IMR-90 (cell line): ENCODE measurements around the gene ENDOU. TPM values are rescaled to one million over a fixed set of nuclear protein-coding genes. Genes with fewer than 3 reads are reported as not detected.

Experiments used
- ATAC-seq: fragments of 200-7000 bp; cut with Tn5 transposase; 2 replicates; pipeline ENCODE4 v1.9.1; 2020; ENCODE audit warnings: low read depth, mild to moderate bottlenecking, moderate library complexity
- BruUV-seq: library from RNA; stranded (reverse); fragments of 400-500 nt; replicated peaks from 2 replicates; lab custom pipeline; 2021; lab: Mats Ljungman, UMichigan
- CTCF ChIA-PET: fragments of 300-600 bp; formaldehyde crosslinking; extraction: SDS; loops from one replicate; lab custom pipeline; 2021; ENCODE audit warnings: antibody characterized with exemption; lab: Yijun Ruan, JAX
- POLR2A ChIA-PET: fragments of 300-600 bp; sonication (Branson Sonifier 250); formaldehyde crosslinking; loops from one replicate; lab custom pipeline; 2022; ENCODE audit warnings: antibody characterized with exemption; ENCODE audit not compliant: unreplicated experiment; lab: Charles Lee
- DNase-seq: peaks from one replicate; pipeline ENCODE4 v3.0.0; 2013
- H2AFZ ChIP-seq: replicated peaks from 2 replicates; pipeline ENCODE3; 2013; ENCODE audit warnings: low read length, mild to moderate bottlenecking; ENCODE audit not compliant: poor library complexity
- H2AK5ac ChIP-seq: 2 replicates; pipeline ENCODE4 v1.6.1; 2013; ENCODE audit warnings: low read depth, low read length, inconsistent platforms
- H2AK9ac ChIP-seq: replicated peaks from 2 replicates; pipeline ENCODE3; 2013; ENCODE audit warnings: mild to moderate bottlenecking, low read depth, low read length, moderate library complexity; ENCODE audit not compliant: poor library complexity
- H2BK120ac ChIP-seq: 2 replicates; pipeline ENCODE4 v1.6.1; 2013; ENCODE audit warnings: low read depth, low read length, inconsistent platforms
- H2BK15ac ChIP-seq: 3 replicates; pipeline ENCODE4 v1.6.1; 2013; ENCODE audit warnings: low read depth, low read length, inconsistent platforms
- H2BK20ac ChIP-seq: 2 replicates; pipeline ENCODE4 v1.6.1; 2013; ENCODE audit warnings: low read depth, mild to moderate bottlenecking, inconsistent platforms, low read length, moderate library complexity
- H2BK5ac ChIP-seq: 2 replicates; pipeline ENCODE4 v1.6.1; 2013; ENCODE audit warnings: mild to moderate bottlenecking, low read depth, low read length, inconsistent platforms; ENCODE audit not compliant: poor library complexity, severe bottlenecking
- H3K14ac ChIP-seq: replicated peaks from 2 replicates; pipeline ENCODE4 v1.6.1; 2013; ENCODE audit warnings: low read depth, low read length, inconsistent platforms
- H3K18ac ChIP-seq: 2 replicates; pipeline ENCODE4 v1.6.1; 2013; ENCODE audit warnings: low read depth, low read length, control low read depth
- H3K23ac ChIP-seq: 2 replicates; pipeline ENCODE4 v1.6.1; 2013; ENCODE audit warnings: low read depth, low read length, inconsistent platforms
- H3K27ac ChIP-seq: 2 replicates; pipeline ENCODE4 v1.5.1; 2013; ENCODE audit warnings: mild to moderate bottlenecking, control low read depth, low read length; ENCODE audit not compliant: insufficient read depth
- H3K27me3 ChIP-seq: 2 replicates; pipeline ENCODE4 v1.6.1; 2013; ENCODE audit warnings: low read length; ENCODE audit not compliant: control insufficient read depth, insufficient read depth
- H3K36me3 ChIP-seq: 2 replicates; pipeline ENCODE4 v1.6.1; 2013; ENCODE audit warnings: low read length, mixed read lengths; ENCODE audit not compliant: control insufficient read depth, insufficient read depth
- H3K4ac ChIP-seq: 2 replicates; pipeline ENCODE4 v1.6.1; 2013; ENCODE audit warnings: low read depth, low read length, inconsistent platforms
- H3K4me1 ChIP-seq: 2 replicates; pipeline ENCODE4 v1.6.1; 2013; ENCODE audit warnings: low read length, mixed read lengths; ENCODE audit not compliant: control insufficient read depth, insufficient read depth
- H3K4me2 ChIP-seq: 2 replicates; pipeline ENCODE4 v1.6.1; 2013; ENCODE audit warnings: low read depth, mild to moderate bottlenecking, control low read depth, low read length, moderate library complexity
- H3K4me3 ChIP-seq: 2 replicates; pipeline ENCODE4 v1.5.1; 2013; ENCODE audit warnings: low read depth, mild to moderate bottlenecking, control low read depth, low read length, moderate library complexity; ENCODE audit not compliant: insufficient read depth
- H3K56ac ChIP-seq: 2 replicates; pipeline ENCODE4 v1.6.1; 2013; ENCODE audit warnings: low read length, inconsistent platforms; ENCODE audit not compliant: insufficient read depth; ENCODE audit errors: extremely low read depth
- H3K79me1 ChIP-seq, 2 experiments: 2 replicates each; pipeline ENCODE4 v1.6.1; 2013; ENCODE audit warnings: low read length in 2 of 2, inconsistent platforms in 1 of 2, low read depth in 1 of 2
- H3K9ac ChIP-seq: 2 replicates; pipeline ENCODE4 v1.6.1; 2013; ENCODE audit warnings: low read depth, low read length, control low read depth
- H3K9me1 ChIP-seq: 2 replicates; pipeline ENCODE4 v1.6.1; 2013; ENCODE audit warnings: low read length, inconsistent platforms; ENCODE audit not compliant: insufficient read depth
- H3K9me3 ChIP-seq: 2 replicates; pipeline ENCODE4 v1.6.1; 2013; ENCODE audit warnings: low read length; ENCODE audit not compliant: control insufficient read depth, insufficient read depth
- H4K20me1 ChIP-seq: 2 replicates; pipeline ENCODE4 v1.6.1; 2013; ENCODE audit warnings: low read length, inconsistent platforms; ENCODE audit not compliant: insufficient read depth
- H4K5ac ChIP-seq: 2 replicates; pipeline ENCODE4 v1.6.1; 2013; ENCODE audit warnings: mild to moderate bottlenecking, low read depth, low read length, control low read depth
- H4K8ac ChIP-seq, 2 experiments: 2 replicates each; pipeline ENCODE4 v1.6.1; 2013; ENCODE audit warnings: low read depth in 2 of 2, low read length in 2 of 2, control low read depth in 1 of 2, inconsistent platforms in 1 of 2
- H4K91ac ChIP-seq: 2 replicates; pipeline ENCODE4 v1.6.1; 2013; ENCODE audit warnings: low read depth, low read length, inconsistent platforms; ENCODE audit not compliant: insufficient read depth
- MXI1 ChIP-seq: IDR thresholded peaks from 2 replicates; pipeline ENCODE4 v1.6.1; 2012; ENCODE audit warnings: low read depth, mild to moderate bottlenecking, low read length, moderate library complexity, borderline replicate concordance
- RAD21 ChIP-seq: IDR thresholded peaks from 2 replicates; pipeline ENCODE4 v1.6.1; 2012; ENCODE audit warnings: low read length, improper control_type of control experiment
- WGBS, 2 experiments: methylation state at CpG; one replicate each; pipeline versions ENCODE4 v1.1.5 to v1.1.7; 2013; ENCODE audit warnings: missing lambda C conversion rate in 2 of 2; ENCODE audit not compliant: insufficient read length in 1 of 2; ENCODE audit errors: extremely low coverage in 2 of 2; 5-methylcytosine and 5-hydroxymethylcytosine counted together
- dilution Hi-C: fragments of 300-500 bp; cut with HindIII; formaldehyde crosslinking; loops from one replicate; pipeline ENCODE4 v1.14.3; 2018; ENCODE audit warnings: low sequenced_read_pairs; ENCODE audit not compliant: unreplicated experiment
- in situ Hi-C: fragments of 300-500 bp; cut with MboI; formaldehyde crosslinking; loops from 3 replicates; pipeline ENCODE4 v1.14.3; 2019; ENCODE audit warnings: low sequenced_read_pairs, inconsistent platforms, mixed read lengths
- intact Hi-C: fragments of 100-400 bp; cut with micrococcal nuclease; formaldehyde crosslinking; loops from 2 replicates; pipeline ENCODE4 v1.10.0; 2022
- polyA plus RNA-seq, 3 experiments: library from polyadenylated mRNA; depleted of rRNA; stranded (reverse); fragments of >200 nt; gene quantifications; 2 replicates each; pipeline ENCODE4 v1.2.3, GENCODE V29; 2012; ENCODE audit warnings: low replicate concordance in 1 of 3
- total RNA-seq: library from RNA; depleted of rRNA; stranded (reverse); fragments of >200 nt; gene quantifications from 2 replicates; pipeline ENCODE4 v1.2.3, GENCODE V29; 2012

ENDOU gene
- total and polyA plus RNA-seq, 2 of the 4 experiments (the other 2 are of a cell fraction) = under 0.01 to 0.09 TPM

DNA sequence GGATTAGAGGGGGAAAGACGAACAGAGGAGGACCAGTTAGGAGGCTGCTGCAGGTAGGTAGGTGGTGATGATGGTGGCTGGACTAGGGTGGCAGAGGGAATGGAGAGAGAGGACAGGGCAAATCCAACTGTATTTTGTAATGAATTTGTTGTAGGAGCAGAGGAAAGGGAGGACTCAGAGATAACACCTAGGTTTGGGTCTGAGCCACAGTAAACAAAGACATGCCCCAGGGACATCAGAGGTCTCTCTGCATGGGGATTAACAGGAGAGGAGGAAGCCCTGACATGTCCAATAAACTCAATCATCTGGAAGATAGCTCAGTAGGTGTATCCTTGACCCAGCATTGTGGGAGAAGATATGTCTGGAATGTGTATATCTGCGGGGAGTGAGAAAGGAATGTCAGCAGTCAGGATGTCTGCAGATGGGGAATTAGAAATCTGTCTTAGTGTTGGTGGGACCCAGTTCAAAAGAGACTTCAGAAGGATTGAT, 43.1 kb upstream of the ENDOU start:
- H2AFZ ChIP-seq = no peak overlapping the region
- TF ChIP-seq MXI1 (no peak), RAD21 (no peak)
- H3K4me2 ChIP-seq = peak overlapping the region; percentile 18; the same call in 1 of the 2 replicates
- DNase-seq = peak; percentile 25
- H4K8ac ChIP-seq = no peak overlapping the region
- H4K91ac ChIP-seq = no peak overlapping the region
- H4K5ac ChIP-seq = no peak overlapping the region
- H3K9me1 ChIP-seq = no peaks in the 10 kb centered on the region
- no TSS peak for BruUV-seq
- H3K4me3 ChIP-seq = no peak overlapping the region
- H3K79me1 ChIP-seq = no peaks in the 10 kb centered on the region
- H3K18ac ChIP-seq = 0 out of 2 replicates have a peak overlapping the region, but pooled peaks have one; percentile 9
- no peak overlapping the region for H2BK15ac ChIP-seq
- 0 out of 2 replicates have a peak overlapping the region, but pooled peaks have one; percentile 49 for H3K14ac ChIP-seq
- no peak overlapping the region for H3K27ac ChIP-seq
- no peaks in the 10 kb centered on the region for H4K20me1 ChIP-seq
- no peak overlapping the region for H2BK5ac ChIP-seq
- H3K23ac ChIP-seq = no peak overlapping the region
- peak overlapping the region; percentile 45; the same call in 1 of the 2 replicates for H2BK120ac ChIP-seq
- H3K4me1 ChIP-seq = peaks cover 7% of the 10 kb centered on the region
- H2AK5ac ChIP-seq = no peak overlapping the region
- H3K56ac ChIP-seq = no peak overlapping the region
- dilution Hi-C loops (no loop called here), in situ Hi-C loops (no loop called here), intact Hi-C loops (no loop called here)
- ChIA-PET POLR2A (no interaction called here), CTCF (interaction anchor here (0.8 to 3.7 kb wide), 6 partner anchors 9 to 69 kb away, joined by 3 to 19 read pairs (median 7); partner anchors contain the start of gene RAPGEF3)
- 0% methylated on average over 1 of the region's 2 CpGs; no CpG with 5 or more reads in 1 of the 2 experiments for WGBS, 2 experiments
- no peaks in the 10 kb centered on the region for H3K27me3 ChIP-seq
- peak overlapping the region; percentile 27; the same call in 1 of the 2 replicates for H2BK20ac ChIP-seq
- H2AK9ac ChIP-seq = no peak overlapping the region
- ATAC-seq = peak; percentile 22; the same call in 1 of the 2 replicates
- no peaks in the 10 kb centered on the region for H3K36me3 ChIP-seq
- no peaks in the 10 kb centered on the region for H3K9me3 ChIP-seq
- H3K9ac ChIP-seq = no peak overlapping the region
- peak overlapping the region; percentile 44 for H3K4ac ChIP-seq
